Suprapubic skin (tissue), 3 donors: ENCODE results near the gene TNFSF11.

Experiments used
- POLR2AphosphoS5 ChIP-seq, 3 donors: sonication (generic); formaldehyde crosslinking; IDR thresholded peaks; one replicate each; pipeline ENCODE4 v1.6.1; 2017; ENCODE audit warnings: antibody characterized with exemption in 3 of 3
- TF ChIP-seq, protein P1 (sequence below), 2 donors: fragments of 200-600 bp in 1 of 2; fragments of 450-650 bp in 1 of 2; sonication (generic) in 1 of 2; IDR thresholded peaks; one replicate each; pipeline ENCODE4 v1.5.1; 2016 to 2019; ENCODE audit warnings: antibody characterized with exemption in 2 of 2, mild to moderate bottlenecking in 1 of 2, moderate library complexity in 1 of 2

DNA sequence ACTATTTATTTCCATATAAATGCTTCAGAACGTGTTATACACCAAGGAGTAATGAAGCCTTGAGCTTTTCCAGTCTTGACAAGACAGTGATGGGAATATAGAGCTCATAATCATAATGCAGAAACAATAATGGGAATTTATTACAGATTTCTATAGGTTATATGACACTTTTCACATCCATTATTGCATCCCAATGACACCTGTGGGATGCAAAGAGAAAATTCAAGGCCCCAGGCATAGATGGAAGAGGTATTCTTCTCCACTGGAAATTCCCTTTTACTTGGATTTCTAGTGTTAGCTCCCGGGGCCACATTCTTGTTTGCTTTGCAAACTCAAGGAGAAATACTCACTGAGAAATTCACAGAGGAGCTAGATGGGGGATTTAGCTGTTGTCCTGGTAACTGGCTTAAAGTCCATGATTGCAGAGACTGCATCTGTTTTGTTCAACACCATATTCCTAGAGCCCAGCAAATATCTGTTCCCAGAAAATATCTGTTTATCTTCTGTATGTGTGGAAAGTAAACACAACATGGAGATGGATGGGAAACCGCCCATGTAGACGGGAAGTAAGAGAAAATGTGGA, 30.6 kb upstream of the TNFSF11 start:
- TF ChIP-seq, protein P1, sequence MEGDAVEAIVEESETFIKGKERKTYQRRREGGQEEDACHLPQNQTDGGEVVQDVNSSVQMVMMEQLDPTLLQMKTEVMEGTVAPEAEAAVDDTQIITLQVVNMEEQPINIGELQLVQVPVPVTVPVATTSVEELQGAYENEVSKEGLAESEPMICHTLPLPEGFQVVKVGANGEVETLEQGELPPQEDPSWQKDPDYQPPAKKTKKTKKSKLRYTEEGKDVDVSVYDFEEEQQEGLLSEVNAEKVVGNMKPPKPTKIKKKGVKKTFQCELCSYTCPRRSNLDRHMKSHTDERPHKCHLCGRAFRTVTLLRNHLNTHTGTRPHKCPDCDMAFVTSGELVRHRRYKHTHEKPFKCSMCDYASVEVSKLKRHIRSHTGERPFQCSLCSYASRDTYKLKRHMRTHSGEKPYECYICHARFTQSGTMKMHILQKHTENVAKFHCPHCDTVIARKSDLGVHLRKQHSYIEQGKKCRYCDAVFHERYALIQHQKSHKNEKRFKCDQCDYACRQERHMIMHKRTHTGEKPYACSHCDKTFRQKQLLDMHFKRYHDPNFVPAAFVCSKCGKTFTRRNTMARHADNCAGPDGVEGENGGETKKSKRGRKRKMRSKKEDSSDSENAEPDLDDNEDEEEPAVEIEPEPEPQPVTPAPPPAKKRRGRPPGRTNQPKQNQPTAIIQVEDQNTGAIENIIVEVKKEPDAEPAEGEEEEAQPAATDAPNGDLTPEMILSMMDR (IDR thresholded peaks at IDR 0.05), result no peak
- TF ChIP-seq POLR2AphosphoS5 (IDR thresholded peaks at IDR 0.05), result no peak
